ENCODE data around the gene FKBP2. TPM values are rescaled to one million over a fixed set of nuclear protein-coding genes. Genes with fewer than 3 reads are reported as not detected.
A peak's percentile ranks its signal among the peaks of the same experiment; 100 is the strongest.

FKBP2 gene
- total and polyA plus RNA-seq, 2 of the 13 experiments (the other 11 are each of a cell fraction or from before 2014, with no cell fraction given): 30.1 to 53.3 TPM

- peak; percentile 86 for TF ChIP-seq ZNF670 (CRISPR knock-in tag; IDR thresholded peaks at IDR 0.05; ENCODE audit: borderline replicate concordance)
- TF ChIP-seq PAX8 (CRISPR knock-in tag; IDR thresholded peaks at IDR 0.05; ENCODE audit: borderline replicate concordance): no peak
- TF ChIP-seq AHDC1 (CRISPR knock-in tag; IDR thresholded peaks at IDR 0.05; ENCODE audit: borderline replicate concordance): no peak; the same call in 1 of the 2 replicates
- TF ChIP-seq ZFP90 (CRISPR knock-in tag; IDR thresholded peaks at IDR 0.05; ENCODE audit: borderline replicate concordance): peak; percentile 34; the same call in 1 of the 2 replicates
- no peak for TF ChIP-seq PITX1 (CRISPR knock-in tag; IDR thresholded peaks at IDR 0.05)
- TF ChIP-seq, protein P1, sequence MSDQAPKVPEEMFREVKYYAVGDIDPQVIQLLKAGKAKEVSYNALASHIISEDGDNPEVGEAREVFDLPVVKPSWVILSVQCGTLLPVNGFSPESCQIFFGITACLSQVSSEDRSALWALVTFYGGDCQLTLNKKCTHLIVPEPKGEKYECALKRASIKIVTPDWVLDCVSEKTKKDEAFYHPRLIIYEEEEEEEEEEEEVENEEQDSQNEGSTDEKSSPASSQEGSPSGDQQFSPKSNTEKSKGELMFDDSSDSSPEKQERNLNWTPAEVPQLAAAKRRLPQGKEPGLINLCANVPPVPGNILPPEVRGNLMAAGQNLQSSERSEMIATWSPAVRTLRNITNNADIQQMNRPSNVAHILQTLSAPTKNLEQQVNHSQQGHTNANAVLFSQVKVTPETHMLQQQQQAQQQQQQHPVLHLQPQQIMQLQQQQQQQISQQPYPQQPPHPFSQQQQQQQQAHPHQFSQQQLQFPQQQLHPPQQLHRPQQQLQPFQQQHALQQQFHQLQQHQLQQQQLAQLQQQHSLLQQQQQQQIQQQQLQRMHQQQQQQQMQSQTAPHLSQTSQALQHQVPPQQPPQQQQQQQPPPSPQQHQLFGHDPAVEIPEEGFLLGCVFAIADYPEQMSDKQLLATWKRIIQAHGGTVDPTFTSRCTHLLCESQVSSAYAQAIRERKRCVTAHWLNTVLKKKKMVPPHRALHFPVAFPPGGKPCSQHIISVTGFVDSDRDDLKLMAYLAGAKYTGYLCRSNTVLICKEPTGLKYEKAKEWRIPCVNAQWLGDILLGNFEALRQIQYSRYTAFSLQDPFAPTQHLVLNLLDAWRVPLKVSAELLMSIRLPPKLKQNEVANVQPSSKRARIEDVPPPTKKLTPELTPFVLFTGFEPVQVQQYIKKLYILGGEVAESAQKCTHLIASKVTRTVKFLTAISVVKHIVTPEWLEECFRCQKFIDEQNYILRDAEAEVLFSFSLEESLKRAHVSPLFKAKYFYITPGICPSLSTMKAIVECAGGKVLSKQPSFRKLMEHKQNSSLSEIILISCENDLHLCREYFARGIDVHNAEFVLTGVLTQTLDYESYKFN (CRISPR knock-in tag; conservative IDR thresholded peaks at IDR 0.05): no peak
- TF ChIP-seq AGO2 (optimal IDR thresholded peaks at IDR 0.05; ENCODE audit: low read depth, low read length): peak; percentile 64
- no peak for TF ChIP-seq RFX3 (CRISPR knock-in tag; IDR thresholded peaks at IDR 0.05)
- no peak for TF ChIP-seq SOX5 (CRISPR knock-in tag; IDR thresholded peaks at IDR 0.05; ENCODE audit: borderline replicate concordance)
- TF ChIP-seq ETV5 (CRISPR knock-in tag; IDR thresholded peaks at IDR 0.05; ENCODE audit: borderline replicate concordance): peak; percentile 49; the same call in 1 of the 2 replicates
- TF ChIP-seq, protein P2, sequence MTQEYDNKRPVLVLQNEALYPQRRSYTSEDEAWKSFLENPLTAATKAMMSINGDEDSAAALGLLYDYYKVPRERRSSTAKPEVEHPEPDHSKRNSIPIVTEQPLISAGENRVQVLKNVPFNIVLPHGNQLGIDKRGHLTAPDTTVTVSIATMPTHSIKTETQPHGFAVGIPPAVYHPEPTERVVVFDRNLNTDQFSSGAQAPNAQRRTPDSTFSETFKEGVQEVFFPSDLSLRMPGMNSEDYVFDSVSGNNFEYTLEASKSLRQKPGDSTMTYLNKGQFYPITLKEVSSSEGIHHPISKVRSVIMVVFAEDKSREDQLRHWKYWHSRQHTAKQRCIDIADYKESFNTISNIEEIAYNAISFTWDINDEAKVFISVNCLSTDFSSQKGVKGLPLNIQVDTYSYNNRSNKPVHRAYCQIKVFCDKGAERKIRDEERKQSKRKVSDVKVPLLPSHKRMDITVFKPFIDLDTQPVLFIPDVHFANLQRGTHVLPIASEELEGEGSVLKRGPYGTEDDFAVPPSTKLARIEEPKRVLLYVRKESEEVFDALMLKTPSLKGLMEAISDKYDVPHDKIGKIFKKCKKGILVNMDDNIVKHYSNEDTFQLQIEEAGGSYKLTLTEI (CRISPR knock-in tag; conservative IDR thresholded peaks at IDR 0.05): no peak
- TF ChIP-seq HDAC2 (CRISPR knock-in tag; IDR thresholded peaks at IDR 0.05): peak; percentile 31; the same call in 1 of the 2 replicates
- no peak for TF ChIP-seq RBAK (CRISPR knock-in tag; IDR thresholded peaks at IDR 0.05)
- TF ChIP-seq NFE2L1 (CRISPR knock-in tag; IDR thresholded peaks at IDR 0.05; ENCODE audit: borderline replicate concordance): 0 out of 2 replicates have a peak, but pooled peaks have one; percentile 41
- no peak for TF ChIP-seq DNMT3B (CRISPR knock-in tag; conservative IDR thresholded peaks at IDR 0.05)
- no peak for TF ChIP-seq MED8 (CRISPR knock-in tag; IDR thresholded peaks at IDR 0.05; ENCODE audit: insufficient replicate concordance)
- 0 out of 2 replicates have a peak, but pooled peaks have one; percentile 25 for TF ChIP-seq ZNF598 (CRISPR knock-in tag; IDR thresholded peaks at IDR 0.05; ENCODE audit: borderline replicate concordance)
- no peak for TF ChIP-seq ZNF563 (CRISPR knock-in tag; IDR thresholded peaks at IDR 0.05)
- TF ChIP-seq NFE2L2 (IDR thresholded peaks at IDR 0.05; ENCODE audit: low read length): no peak
Measured at GRCh38 chr11:64226507-64227051, 14.3 kb upstream of the FKBP2 start (continued).

Data from HepG2 (cell line).